ENCODE data around the gene SLC16A4.

SLC16A4 gene

GRCh38 chr1:110324667-110325066, 66.2 kb downstream of the SLC16A4 start:
- TF ChIP-seq, protein P1, sequence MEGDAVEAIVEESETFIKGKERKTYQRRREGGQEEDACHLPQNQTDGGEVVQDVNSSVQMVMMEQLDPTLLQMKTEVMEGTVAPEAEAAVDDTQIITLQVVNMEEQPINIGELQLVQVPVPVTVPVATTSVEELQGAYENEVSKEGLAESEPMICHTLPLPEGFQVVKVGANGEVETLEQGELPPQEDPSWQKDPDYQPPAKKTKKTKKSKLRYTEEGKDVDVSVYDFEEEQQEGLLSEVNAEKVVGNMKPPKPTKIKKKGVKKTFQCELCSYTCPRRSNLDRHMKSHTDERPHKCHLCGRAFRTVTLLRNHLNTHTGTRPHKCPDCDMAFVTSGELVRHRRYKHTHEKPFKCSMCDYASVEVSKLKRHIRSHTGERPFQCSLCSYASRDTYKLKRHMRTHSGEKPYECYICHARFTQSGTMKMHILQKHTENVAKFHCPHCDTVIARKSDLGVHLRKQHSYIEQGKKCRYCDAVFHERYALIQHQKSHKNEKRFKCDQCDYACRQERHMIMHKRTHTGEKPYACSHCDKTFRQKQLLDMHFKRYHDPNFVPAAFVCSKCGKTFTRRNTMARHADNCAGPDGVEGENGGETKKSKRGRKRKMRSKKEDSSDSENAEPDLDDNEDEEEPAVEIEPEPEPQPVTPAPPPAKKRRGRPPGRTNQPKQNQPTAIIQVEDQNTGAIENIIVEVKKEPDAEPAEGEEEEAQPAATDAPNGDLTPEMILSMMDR (IDR thresholded peaks at IDR 0.05; ENCODE audit: low read depth, low read length, missing control alignments) = no peak
- H3K4me3 ChIP-seq (ENCODE audit: low read depth, low read length) = no peak overlapping the region
- in situ Hi-C loops (cut with HindIII; ENCODE audit: low sequenced_read_pairs) = no loop called here
- DNase-seq (ENCODE audit: low read depth) = no peak

DNA sequence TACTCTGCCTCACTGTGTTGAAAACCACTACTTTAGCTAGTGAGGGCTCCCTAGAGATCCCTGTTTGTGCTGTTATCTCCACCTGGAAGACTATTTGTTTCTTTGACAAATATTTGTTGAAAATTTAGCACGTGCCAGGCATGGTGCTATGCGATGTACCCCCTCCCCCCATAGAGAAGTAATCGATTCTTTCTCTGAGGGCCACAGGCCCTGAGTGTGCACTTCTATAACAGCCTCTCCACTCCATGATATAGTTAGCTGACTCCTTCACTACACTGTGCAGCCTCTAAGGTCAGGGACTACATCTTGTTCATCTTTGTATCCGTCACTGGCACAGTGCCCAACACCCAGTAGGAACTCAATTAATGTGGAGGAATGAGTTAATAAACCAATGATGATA, 69.0 kb downstream of the SLC16A4 start:
- in situ Hi-C loops (cut with HindIII; ENCODE audit: low sequenced_read_pairs) = no loop called here
- H3K4me3 ChIP-seq (ENCODE audit: low read depth, low read length) = no peak overlapping the region
- TF ChIP-seq, protein P1 (IDR thresholded peaks at IDR 0.05; ENCODE audit: low read depth, low read length, missing control alignments) = no peak
- DNase-seq (ENCODE audit: low read depth) = no peak

GRCh38 chr1:110321045-110321444, 69.8 kb downstream of the SLC16A4 start:
- H3K4me3 ChIP-seq (ENCODE audit: low read depth, low read length) = no peak overlapping the region
- DNase-seq (ENCODE audit: low read depth) = no peak
- TF ChIP-seq, protein P1 (IDR thresholded peaks at IDR 0.05; ENCODE audit: low read depth, low read length, missing control alignments) = no peak
- in situ Hi-C loops (cut with HindIII; ENCODE audit: low sequenced_read_pairs) = no loop called here

- TF ChIP-seq, protein P1 (IDR thresholded peaks at IDR 0.05; ENCODE audit: low read depth, low read length, missing control alignments) = no peak
- in situ Hi-C loops (cut with HindIII; ENCODE audit: low sequenced_read_pairs) = no loop called here
- H3K4me3 ChIP-seq (ENCODE audit: low read depth, low read length) = no peak overlapping the region
- no peak for DNase-seq (ENCODE audit: low read depth)
These were observed 70.7 kb downstream of the SLC16A4 start for GRCh38 chr1:110320168-110320518.

GRCh38 chr1:110319332-110320167, 71.3 kb downstream of the SLC16A4 start:
- TF ChIP-seq, protein P1 (IDR thresholded peaks at IDR 0.05; ENCODE audit: low read depth, low read length, missing control alignments) = no peak
- H3K4me3 ChIP-seq (ENCODE audit: low read depth, low read length) = no peak overlapping the region
- in situ Hi-C loops (cut with HindIII; ENCODE audit: low sequenced_read_pairs) = no loop called here
- no peak for DNase-seq (ENCODE audit: low read depth)

DNA sequence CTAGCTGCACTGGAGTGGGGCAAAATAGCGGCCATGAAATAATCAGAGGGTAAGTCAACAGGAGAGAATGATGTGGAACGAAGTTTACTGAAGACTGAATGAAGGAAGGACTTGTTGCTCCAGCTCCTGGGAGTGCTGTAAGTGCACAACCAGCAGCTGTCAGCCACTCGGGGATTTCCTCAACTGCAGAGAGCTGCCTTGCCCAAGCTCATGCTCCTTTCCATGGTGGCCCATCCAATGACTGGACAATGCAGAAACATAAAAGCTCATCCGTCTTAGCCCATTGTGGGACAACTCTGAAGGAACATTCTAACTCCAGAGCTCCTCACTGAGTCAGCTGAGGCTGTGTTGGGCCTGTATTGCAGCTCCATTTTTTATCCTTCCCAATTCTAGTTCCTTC, 72.8 kb downstream of the SLC16A4 start:
- TF ChIP-seq, protein P1 (IDR thresholded peaks at IDR 0.05; ENCODE audit: low read depth, low read length, missing control alignments) = no peak
- in situ Hi-C loops (cut with HindIII; ENCODE audit: low sequenced_read_pairs) = no loop called here

More for the DNA sequence above, 72.8 kb downstream of the SLC16A4 start:
- H3K4me3 ChIP-seq (ENCODE audit: low read depth, low read length) = no peak overlapping the region
- no peak for DNase-seq (ENCODE audit: low read depth)
